GM12878 (cell line): ENCODE data around the gene LRTM2. TPM values are rescaled to one million over a fixed set of nuclear protein-coding genes. Genes with fewer than 3 reads are reported as not detected.

Source experiments
- ASH2L ChIP-seq: fragments of 300-600, 200-600 bp; sonication (generic); IDR thresholded peaks from 2 replicates; pipeline ENCODE4 v1.6.1; 2017; ENCODE audit warnings: low read depth, mild to moderate bottlenecking, borderline replicate concordance
- CEBPB ChIP-seq, 2 experiments: fragments of 150-350 bp in 1 of 2; IDR thresholded peaks; 2 replicates each; pipeline ENCODE4 v1.6.1; 2012 to 2014; ENCODE audit warnings: low read depth in 2 of 2, low read length in 2 of 2, borderline replicate concordance in 1 of 2, inconsistent platforms in 1 of 2
- LARP7 ChIP-seq: fragments of 450-650 bp; IDR thresholded peaks from 2 replicates; pipeline ENCODE4 v1.6.1; 2017; ENCODE audit warnings: mild to moderate bottlenecking
- MTA3 ChIP-seq: IDR thresholded peaks from 2 replicates; pipeline ENCODE4 v1.6.1; 2012; ENCODE audit warnings: low read length, inconsistent platforms, borderline replicate concordance
- NFIC ChIP-seq: IDR thresholded peaks from 2 replicates; pipeline ENCODE4 v1.6.1; 2012; ENCODE audit warnings: low read depth, mild to moderate bottlenecking, inconsistent platforms, low read length, moderate library complexity
- NR2F1 ChIP-seq: fragments of 450-650 bp; conservative IDR thresholded peaks from 2 replicates; pipeline ENCODE4 v1.6.1; 2017; ENCODE audit warnings: mild to moderate bottlenecking
- POLR2AphosphoS5 ChIP-seq: IDR thresholded peaks from 2 replicates; pipeline ENCODE4 v1.6.1; 2011; ENCODE audit warnings: mild to moderate bottlenecking, low read length, inconsistent platforms
- TCF12 ChIP-seq: IDR thresholded peaks from 2 replicates; pipeline ENCODE4 v1.6.1; 2011; ENCODE audit warnings: low read depth, mild to moderate bottlenecking, low read length
- polyA plus RNA-seq, 11 experiments: library from polyadenylated mRNA; depleted of rRNA in 4 of 11; unstranded in 6 of 11; stranded (reverse) in 5 of 11; fragments of >200 nt; fragmentation: Nextera tagmentation in 4 of 11; fragmentation: Illumina TruSeq in 1 of 11; extraction: Ambion mirVana in 4 of 11; extraction: Trizol in 1 of 11; gene quantifications; 1 replicate in 1 of 11; 2 replicates in 10 of 11; pipeline versions ENCODE4 v1.2.1 to v1.2.3, GENCODE V29; 2011 to 2016; ENCODE audit warnings: inconsistent platforms in 2 of 11, missing spikeins in 2 of 11, low read depth in 1 of 11
- total RNA-seq, 4 experiments: library from RNA; depleted of rRNA in 3 of 4; stranded (reverse); fragments of >200 nt in 3 of 4; fragmentation: Illumina TruSeq in 1 of 4; extraction: Trizol in 1 of 4; gene quantifications; 2 replicates each; pipeline versions ENCODE4 v1.2.1 to v1.2.3, GENCODE V29; 2013 to 2021
- TF ChIP-seq, protein P1 (sequence below): IDR thresholded peaks from 2 replicates; pipeline ENCODE4 v1.6.1; 2012; ENCODE audit warnings: low read depth, low read length, improper control_type of control experiment
- TF ChIP-seq, protein P2 (sequence below): fragments of 450-650 bp; IDR thresholded peaks from 2 replicates; pipeline ENCODE4 v1.6.1; 2017; ENCODE audit warnings: mild to moderate bottlenecking, low read depth, inconsistent platforms; ENCODE audit not compliant: poor library complexity, severe bottlenecking
- TF ChIP-seq, protein P3 (sequence below): IDR thresholded peaks from 2 replicates; pipeline ENCODE4 v1.6.1; 2012; ENCODE audit warnings: low read depth, low read length, improper control_type of control experiment
- TF ChIP-seq, protein P4 (sequence below): fragments of 450-650 bp; IDR thresholded peaks from 2 replicates; pipeline ENCODE4 v1.6.1; 2017; ENCODE audit warnings: low read depth, mild to moderate bottlenecking, moderate library complexity
- TF ChIP-seq, protein P5 (sequence below): fragments of 450-650 bp; IDR thresholded peaks from 2 replicates; pipeline ENCODE4 v1.6.1; 2017; ENCODE audit warnings: mild to moderate bottlenecking, moderate library complexity
- TF ChIP-seq, protein P6 (sequence below): fragments of 150-350 bp; IDR thresholded peaks from 2 replicates; pipeline ENCODE4 v1.6.1; 2014; ENCODE audit warnings: mild to moderate bottlenecking, low read depth, low read length

Gene LRTM2
- total and polyA plus RNA-seq, 10 of the 15 experiments (the other 5 are each of a cell fraction or from before 2014, with no cell fraction given), result 0.05 TPM; not detected in 9

DNA sequence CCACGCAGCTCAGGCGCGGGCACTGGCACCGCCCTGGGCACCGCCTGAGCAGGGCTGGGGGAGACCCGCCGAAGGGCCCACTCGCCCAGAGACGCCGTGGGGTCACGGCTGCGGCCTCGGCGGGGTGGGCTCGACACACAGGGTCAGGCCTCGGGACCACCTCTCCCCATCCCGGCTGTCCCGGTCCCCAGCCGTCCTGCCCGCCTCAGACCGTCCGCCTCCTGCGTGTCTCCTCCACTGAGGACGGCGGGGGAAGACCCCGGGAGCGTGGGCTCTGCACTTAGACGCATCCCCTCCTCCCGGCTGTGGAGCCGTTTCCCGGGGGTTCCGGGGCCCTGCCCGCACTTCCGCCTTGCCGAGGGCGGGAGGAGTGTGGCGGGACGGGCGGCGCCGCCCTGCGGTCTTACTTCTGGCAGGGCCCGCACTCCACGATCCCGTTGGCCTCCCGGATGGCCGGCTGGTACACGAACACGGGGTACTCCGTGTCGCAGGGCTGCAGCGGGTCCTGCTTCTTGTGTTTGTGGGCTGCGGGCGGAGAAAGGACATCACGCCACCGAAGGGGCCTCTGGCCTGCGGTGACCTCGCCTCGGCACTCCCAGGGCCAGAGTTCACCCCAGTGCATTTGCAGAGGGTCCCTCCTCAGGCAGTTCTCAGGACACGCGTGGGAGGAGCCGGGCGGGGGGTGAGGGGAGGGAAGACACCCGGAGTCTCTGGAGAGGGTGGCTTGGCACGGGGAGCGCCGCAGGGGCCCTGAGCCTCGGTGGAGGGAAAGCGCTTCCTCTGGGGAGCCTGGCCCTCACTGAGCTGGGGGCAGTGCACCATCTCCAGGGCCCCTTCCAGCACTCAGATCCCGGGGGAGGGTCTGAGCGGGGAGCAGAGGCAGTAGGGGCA lies 23.1 kb upstream of the LRTM2 start (continued):
- TF ChIP-seq CEBPB (IDR thresholded peaks at IDR 0.05; ENCODE audit: borderline replicate concordance in 1 of 2, low read depth in 2 of 2, low read length in 2 of 2) (no peak), POLR2AphosphoS5 (0 out of 2 replicates have a peak, but pooled peaks have one; percentile 21), MTA3 (no peak), ASH2L (no peak), TCF12 (no peak), NR2F1 (no peak; the same call in 1 of the 2 replicates), NFIC (no peak), LARP7 (peak; percentile 39; the same call in 1 of the 2 replicates)
- TF ChIP-seq, protein P1, sequence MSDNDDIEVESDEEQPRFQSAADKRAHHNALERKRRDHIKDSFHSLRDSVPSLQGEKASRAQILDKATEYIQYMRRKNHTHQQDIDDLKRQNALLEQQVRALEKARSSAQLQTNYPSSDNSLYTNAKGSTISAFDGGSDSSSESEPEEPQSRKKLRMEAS, result peak; percentile 43; the same call in 1 of the 2 replicates
- TF ChIP-seq, protein P2, sequence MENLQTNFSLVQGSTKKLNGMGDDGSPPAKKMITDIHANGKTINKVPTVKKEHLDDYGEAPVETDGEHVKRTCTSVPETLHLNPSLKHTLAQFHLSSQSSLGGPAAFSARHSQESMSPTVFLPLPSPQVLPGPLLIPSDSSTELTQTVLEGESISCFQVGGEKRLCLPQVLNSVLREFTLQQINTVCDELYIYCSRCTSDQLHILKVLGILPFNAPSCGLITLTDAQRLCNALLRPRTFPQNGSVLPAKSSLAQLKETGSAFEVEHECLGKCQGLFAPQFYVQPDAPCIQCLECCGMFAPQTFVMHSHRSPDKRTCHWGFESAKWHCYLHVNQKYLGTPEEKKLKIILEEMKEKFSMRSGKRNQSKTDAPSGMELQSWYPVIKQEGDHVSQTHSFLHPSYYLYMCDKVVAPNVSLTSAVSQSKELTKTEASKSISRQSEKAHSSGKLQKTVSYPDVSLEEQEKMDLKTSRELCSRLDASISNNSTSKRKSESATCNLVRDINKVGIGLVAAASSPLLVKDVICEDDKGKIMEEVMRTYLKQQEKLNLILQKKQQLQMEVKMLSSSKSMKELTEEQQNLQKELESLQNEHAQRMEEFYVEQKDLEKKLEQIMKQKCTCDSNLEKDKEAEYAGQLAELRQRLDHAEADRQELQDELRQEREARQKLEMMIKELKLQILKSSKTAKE, result no peak
- TF ChIP-seq, protein P3, sequence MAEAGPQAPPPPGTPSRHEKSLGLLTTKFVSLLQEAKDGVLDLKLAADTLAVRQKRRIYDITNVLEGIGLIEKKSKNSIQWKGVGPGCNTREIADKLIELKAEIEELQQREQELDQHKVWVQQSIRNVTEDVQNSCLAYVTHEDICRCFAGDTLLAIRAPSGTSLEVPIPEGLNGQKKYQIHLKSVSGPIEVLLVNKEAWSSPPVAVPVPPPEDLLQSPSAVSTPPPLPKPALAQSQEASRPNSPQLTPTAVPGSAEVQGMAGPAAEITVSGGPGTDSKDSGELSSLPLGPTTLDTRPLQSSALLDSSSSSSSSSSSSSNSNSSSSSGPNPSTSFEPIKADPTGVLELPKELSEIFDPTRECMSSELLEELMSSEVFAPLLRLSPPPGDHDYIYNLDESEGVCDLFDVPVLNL, result no peak
- TF ChIP-seq, protein P4, sequence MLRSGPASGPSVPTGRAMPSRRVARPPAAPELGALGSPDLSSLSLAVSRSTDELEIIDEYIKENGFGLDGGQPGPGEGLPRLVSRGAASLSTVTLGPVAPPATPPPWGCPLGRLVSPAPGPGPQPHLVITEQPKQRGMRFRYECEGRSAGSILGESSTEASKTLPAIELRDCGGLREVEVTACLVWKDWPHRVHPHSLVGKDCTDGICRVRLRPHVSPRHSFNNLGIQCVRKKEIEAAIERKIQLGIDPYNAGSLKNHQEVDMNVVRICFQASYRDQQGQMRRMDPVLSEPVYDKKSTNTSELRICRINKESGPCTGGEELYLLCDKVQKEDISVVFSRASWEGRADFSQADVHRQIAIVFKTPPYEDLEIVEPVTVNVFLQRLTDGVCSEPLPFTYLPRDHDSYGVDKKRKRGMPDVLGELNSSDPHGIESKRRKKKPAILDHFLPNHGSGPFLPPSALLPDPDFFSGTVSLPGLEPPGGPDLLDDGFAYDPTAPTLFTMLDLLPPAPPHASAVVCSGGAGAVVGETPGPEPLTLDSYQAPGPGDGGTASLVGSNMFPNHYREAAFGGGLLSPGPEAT, result no peak
- TF ChIP-seq, protein P5, sequence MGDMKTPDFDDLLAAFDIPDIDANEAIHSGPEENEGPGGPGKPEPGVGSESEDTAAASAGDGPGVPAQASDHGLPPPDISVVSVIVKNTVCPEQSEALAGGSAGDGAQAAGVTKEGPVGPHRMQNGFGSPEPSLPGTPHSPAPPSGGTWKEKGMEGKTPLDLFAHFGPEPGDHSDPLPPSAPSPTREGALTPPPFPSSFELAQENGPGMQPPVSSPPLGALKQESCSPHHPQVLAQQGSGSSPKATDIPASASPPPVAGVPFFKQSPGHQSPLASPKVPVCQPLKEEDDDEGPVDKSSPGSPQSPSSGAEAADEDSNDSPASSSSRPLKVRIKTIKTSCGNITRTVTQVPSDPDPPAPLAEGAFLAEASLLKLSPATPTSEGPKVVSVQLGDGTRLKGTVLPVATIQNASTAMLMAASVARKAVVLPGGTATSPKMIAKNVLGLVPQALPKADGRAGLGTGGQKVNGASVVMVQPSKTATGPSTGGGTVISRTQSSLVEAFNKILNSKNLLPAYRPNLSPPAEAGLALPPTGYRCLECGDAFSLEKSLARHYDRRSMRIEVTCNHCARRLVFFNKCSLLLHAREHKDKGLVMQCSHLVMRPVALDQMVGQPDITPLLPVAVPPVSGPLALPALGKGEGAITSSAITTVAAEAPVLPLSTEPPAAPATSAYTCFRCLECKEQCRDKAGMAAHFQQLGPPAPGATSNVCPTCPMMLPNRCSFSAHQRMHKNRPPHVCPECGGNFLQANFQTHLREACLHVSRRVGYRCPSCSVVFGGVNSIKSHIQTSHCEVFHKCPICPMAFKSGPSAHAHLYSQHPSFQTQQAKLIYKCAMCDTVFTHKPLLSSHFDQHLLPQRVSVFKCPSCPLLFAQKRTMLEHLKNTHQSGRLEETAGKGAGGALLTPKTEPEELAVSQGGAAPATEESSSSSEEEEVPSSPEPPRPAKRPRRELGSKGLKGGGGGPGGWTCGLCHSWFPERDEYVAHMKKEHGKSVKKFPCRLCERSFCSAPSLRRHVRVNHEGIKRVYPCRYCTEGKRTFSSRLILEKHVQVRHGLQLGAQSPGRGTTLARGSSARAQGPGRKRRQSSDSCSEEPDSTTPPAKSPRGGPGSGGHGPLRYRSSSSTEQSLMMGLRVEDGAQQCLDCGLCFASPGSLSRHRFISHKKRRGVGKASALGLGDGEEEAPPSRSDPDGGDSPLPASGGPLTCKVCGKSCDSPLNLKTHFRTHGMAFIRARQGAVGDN, result peak; percentile 35; the same call in 1 of the 2 replicates
- TF ChIP-seq, protein P6, sequence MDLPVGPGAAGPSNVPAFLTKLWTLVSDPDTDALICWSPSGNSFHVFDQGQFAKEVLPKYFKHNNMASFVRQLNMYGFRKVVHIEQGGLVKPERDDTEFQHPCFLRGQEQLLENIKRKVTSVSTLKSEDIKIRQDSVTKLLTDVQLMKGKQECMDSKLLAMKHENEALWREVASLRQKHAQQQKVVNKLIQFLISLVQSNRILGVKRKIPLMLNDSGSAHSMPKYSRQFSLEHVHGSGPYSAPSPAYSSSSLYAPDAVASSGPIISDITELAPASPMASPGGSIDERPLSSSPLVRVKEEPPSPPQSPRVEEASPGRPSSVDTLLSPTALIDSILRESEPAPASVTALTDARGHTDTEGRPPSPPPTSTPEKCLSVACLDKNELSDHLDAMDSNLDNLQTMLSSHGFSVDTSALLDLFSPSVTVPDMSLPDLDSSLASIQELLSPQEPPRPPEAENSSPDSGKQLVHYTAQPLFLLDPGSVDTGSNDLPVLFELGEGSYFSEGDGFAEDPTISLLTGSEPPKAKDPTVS, result no peak
